ENCODE data around the gene CXCR6.

Gene CXCR6

GRCh38 chr3:45955017-45955647, 11.9 kb downstream of the CXCR6 start:
- Mint-ChIP-seq H3K36me3 (ENCODE audit: low read depth) (peaks cover 60% of the 10 kb centered on the region), H3K9me3 (no peaks in the 10 kb centered on the region), H3K27ac (no peak overlapping the region), H3K4me3 (no peak overlapping the region), H3K4me1 (no peaks in the 10 kb centered on the region), H3K27me3 (ENCODE audit: low read depth, poor library complexity) (no peaks in the 10 kb centered on the region)
- no peak for TF ChIP-seq CTCF (IDR thresholded peaks at IDR 0.05)
- DNase-seq: no peak

GRCh38 chr3:45955706-45956105, 12.4 kb downstream of the CXCR6 start:
- H3K27ac Mint-ChIP-seq: no peak overlapping the region
- peaks cover 65% of the 10 kb centered on the region for H3K36me3 Mint-ChIP-seq (ENCODE audit: low read depth)
- no peak for TF ChIP-seq CTCF (IDR thresholded peaks at IDR 0.05)
- no peaks in the 10 kb centered on the region for H3K27me3 Mint-ChIP-seq (ENCODE audit: low read depth, poor library complexity)
- no peaks in the 10 kb centered on the region for H3K9me3 Mint-ChIP-seq
- H3K4me3 Mint-ChIP-seq: no peak overlapping the region
- DNase-seq: no peak
- H3K4me1 Mint-ChIP-seq: no peaks in the 10 kb centered on the region

GRCh38 chr3:45957586-45957985, 14.3 kb downstream of the CXCR6 start:
- no peaks in the 10 kb centered on the region for H3K4me1 Mint-ChIP-seq
- TF ChIP-seq CTCF (IDR thresholded peaks at IDR 0.05): no peak
- H3K4me3 Mint-ChIP-seq: no peak overlapping the region
- H3K27ac Mint-ChIP-seq: no peak overlapping the region
- no peaks in the 10 kb centered on the region for H3K27me3 Mint-ChIP-seq (ENCODE audit: low read depth, poor library complexity)
- no peaks in the 10 kb centered on the region for H3K9me3 Mint-ChIP-seq
- DNase-seq: no peak
- peaks cover 77% of the 10 kb centered on the region for H3K36me3 Mint-ChIP-seq (ENCODE audit: low read depth)

GRCh38 chr3:45958321-45958791, 15.1 kb downstream of the CXCR6 start:
- Mint-ChIP-seq H3K27ac (no peak overlapping the region), H3K4me1 (no peaks in the 10 kb centered on the region), H3K36me3 (ENCODE audit: low read depth) (peaks cover 75% of the 10 kb centered on the region), H3K4me3 (no peak overlapping the region), H3K27me3 (ENCODE audit: low read depth, poor library complexity) (no peaks in the 10 kb centered on the region), H3K9me3 (no peaks in the 10 kb centered on the region)
- DNase-seq: no peak
- no peak for TF ChIP-seq CTCF (IDR thresholded peaks at IDR 0.05)

- no peak for TF ChIP-seq CTCF (IDR thresholded peaks at IDR 0.05)
- Mint-ChIP-seq H3K4me3 (no peak overlapping the region), H3K27ac (no peak overlapping the region), H3K9me3 (no peaks in the 10 kb centered on the region), H3K4me1 (no peaks in the 10 kb centered on the region), H3K36me3 (ENCODE audit: low read depth) (peaks cover 74% of the 10 kb centered on the region), H3K27me3 (ENCODE audit: low read depth, poor library complexity) (no peaks in the 10 kb centered on the region)
- no peak for DNase-seq
Measured at GRCh38 chr3:45959201-45959600, 15.9 kb downstream of the CXCR6 start.

- H3K27ac Mint-ChIP-seq: no peak overlapping the region
- H3K4me1 Mint-ChIP-seq: no peaks in the 10 kb centered on the region
- no peaks in the 10 kb centered on the region for H3K27me3 Mint-ChIP-seq (ENCODE audit: low read depth, poor library complexity)
- peaks cover 69% of the 10 kb centered on the region for H3K36me3 Mint-ChIP-seq (ENCODE audit: low read depth)
- no peaks in the 10 kb centered on the region for H3K9me3 Mint-ChIP-seq
- no peak overlapping the region for H3K4me3 Mint-ChIP-seq
- no peak for TF ChIP-seq CTCF (IDR thresholded peaks at IDR 0.05)
- no peak for DNase-seq
Measured at GRCh38 chr3:45960289-45960688, 17.0 kb downstream of the CXCR6 start.
